Nephron (organoid): ENCODE results near the gene MRPS30.
"Not testable (repeated sequence)": the region's sequence is repeated elsewhere in the genome, so short reads cannot be mapped to it uniquely, and the experiment has no call there.

ENCODE experiments used
- H3K27ac Mint-ChIP-seq, 3 experiments: 2 replicates each; pipeline ENCODE4 v1.8.0; 2020; ENCODE audit warnings: mixed read lengths in 3 of 3, mild to moderate bottlenecking in 2 of 3, moderate library complexity in 1 of 3
- H3K27me3 Mint-ChIP-seq: 2 replicates; pipeline ENCODE4 v1.8.0; 2021; ENCODE audit warnings: low read depth, mild to moderate bottlenecking, moderate library complexity, mixed read lengths
- H3K36me3 Mint-ChIP-seq: 2 replicates; pipeline ENCODE4 v1.8.0; 2020; ENCODE audit warnings: low read depth, mixed read lengths
- H3K4me1 Mint-ChIP-seq: 2 replicates; pipeline ENCODE4 v1.8.0; 2020; ENCODE audit warnings: mixed read lengths
- H3K4me3 Mint-ChIP-seq, 3 experiments: 2 replicates each; pipeline ENCODE4 v1.8.0; 2020; ENCODE audit warnings: mild to moderate bottlenecking in 3 of 3, mixed read lengths in 3 of 3, moderate library complexity in 2 of 3
- H3K9me3 Mint-ChIP-seq: 2 replicates; pipeline ENCODE4 v1.8.0; 2020; ENCODE audit warnings: mixed read lengths
- TF ChIP-seq, protein P1 (sequence below), 3 experiments: fragments of 200-600 bp; sonication (generic); IDR thresholded peaks; one replicate each; pipeline ENCODE4 v1.5.0; 2021; ENCODE audit warnings: antibody characterized with exemption in 3 of 3; ENCODE audit not compliant: unreplicated experiment in 3 of 3

MRPS30 gene

DNA sequence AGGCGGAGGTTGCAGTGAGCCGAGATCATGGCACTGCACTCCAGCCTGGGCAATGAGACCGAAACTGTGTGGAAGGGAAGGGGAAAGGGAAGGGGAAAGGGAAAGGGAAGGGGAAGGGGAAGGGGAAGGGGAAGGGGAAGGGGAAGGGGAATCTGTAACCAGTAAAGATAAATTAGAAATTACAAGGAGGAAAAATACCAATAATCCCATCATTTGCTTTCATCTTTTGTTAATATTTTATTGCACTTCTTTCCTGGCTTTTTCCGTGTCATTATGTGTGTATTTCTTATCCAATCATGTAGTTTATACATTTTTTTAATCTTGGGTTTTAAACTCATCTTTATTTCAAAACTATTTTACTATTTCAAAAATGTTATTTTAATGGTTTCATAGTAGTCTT is 29.6 kb upstream of the MRPS30 start:
- Mint-ChIP-seq H3K4me3 (no peak overlapping the region), H3K27me3 (no peaks in the 10 kb centered on the region), H3K9me3 (no peaks in the 10 kb centered on the region), H3K36me3 (no peaks in the 10 kb centered on the region), H3K27ac (no peak overlapping the region), H3K4me1 (peaks cover 2% of the 10 kb centered on the region)
- TF ChIP-seq, protein P1, sequence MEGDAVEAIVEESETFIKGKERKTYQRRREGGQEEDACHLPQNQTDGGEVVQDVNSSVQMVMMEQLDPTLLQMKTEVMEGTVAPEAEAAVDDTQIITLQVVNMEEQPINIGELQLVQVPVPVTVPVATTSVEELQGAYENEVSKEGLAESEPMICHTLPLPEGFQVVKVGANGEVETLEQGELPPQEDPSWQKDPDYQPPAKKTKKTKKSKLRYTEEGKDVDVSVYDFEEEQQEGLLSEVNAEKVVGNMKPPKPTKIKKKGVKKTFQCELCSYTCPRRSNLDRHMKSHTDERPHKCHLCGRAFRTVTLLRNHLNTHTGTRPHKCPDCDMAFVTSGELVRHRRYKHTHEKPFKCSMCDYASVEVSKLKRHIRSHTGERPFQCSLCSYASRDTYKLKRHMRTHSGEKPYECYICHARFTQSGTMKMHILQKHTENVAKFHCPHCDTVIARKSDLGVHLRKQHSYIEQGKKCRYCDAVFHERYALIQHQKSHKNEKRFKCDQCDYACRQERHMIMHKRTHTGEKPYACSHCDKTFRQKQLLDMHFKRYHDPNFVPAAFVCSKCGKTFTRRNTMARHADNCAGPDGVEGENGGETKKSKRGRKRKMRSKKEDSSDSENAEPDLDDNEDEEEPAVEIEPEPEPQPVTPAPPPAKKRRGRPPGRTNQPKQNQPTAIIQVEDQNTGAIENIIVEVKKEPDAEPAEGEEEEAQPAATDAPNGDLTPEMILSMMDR (IDR thresholded peaks at IDR 0.05; ENCODE audit: unreplicated experiment in 3 of 3): no peak

DNA sequence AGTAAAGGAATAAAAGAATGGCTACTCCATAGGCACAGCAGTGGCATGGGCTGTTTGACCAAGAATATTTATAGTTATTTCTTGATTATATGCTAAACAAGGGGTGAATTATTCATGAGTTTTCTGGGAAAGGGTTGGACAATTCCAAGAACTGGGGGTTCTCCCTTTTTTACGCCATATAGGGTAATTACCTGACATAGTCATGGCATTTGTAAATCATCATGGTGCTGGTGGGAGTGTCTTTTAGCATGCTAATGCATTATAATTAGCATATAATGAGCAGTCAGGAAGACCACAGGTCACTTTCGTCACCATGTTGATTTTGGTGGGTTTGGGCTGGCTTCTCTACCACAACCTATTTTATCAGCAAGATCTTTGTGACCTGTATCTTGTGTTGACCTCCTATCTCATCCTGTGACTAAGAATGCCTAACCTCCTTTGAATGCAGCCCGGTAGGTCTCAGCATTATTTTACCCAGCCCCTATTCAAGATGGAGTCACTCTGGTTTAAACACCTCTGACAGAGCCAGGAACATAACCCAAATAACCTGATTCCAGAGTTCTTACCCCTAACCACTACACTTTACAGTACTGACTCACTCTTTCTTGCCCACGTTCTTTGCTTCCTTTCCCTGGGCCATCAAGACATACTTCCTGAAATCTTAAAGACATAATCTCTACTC is 25.0 kb upstream of the MRPS30 start:
- Mint-ChIP-seq H3K4me3 (no peak overlapping the region), H3K4me1 (no peaks in the 10 kb centered on the region), H3K27ac (no peak overlapping the region), H3K36me3 (peaks cover 24% of the 10 kb centered on the region), H3K9me3 (peaks cover 21% of the 10 kb centered on the region), H3K27me3 (no peaks in the 10 kb centered on the region)
- TF ChIP-seq, protein P1 (IDR thresholded peaks at IDR 0.05; ENCODE audit: unreplicated experiment in 3 of 3): no peak

DNA sequence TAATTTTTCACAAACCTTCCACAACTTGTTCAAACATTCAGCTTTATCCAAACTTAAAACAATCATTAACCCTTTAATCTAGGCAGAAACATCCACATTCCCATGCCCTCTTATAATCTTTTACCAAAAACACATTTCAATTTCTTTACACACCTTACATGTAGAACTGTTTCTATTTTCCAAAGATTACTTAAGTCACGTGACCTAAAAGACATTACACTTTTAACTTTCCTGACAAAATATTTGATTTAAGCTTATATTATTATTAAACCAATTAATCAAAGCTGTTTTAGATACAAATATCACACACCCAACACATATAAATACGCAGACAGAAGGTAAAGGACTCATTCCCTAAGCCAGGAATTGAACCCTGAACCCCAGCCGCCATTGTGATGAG is 21.0 kb upstream of the MRPS30 start:
- Mint-ChIP-seq H3K9me3 (peaks cover 43% of the 10 kb centered on the region), H3K4me1 (no peaks in the 10 kb centered on the region), H3K4me3 (no peak overlapping the region), H3K36me3 (peaks cover 43% of the 10 kb centered on the region), H3K27me3 (no peaks in the 10 kb centered on the region), H3K27ac (no peak overlapping the region)
- TF ChIP-seq, protein P1 (IDR thresholded peaks at IDR 0.05; ENCODE audit: unreplicated experiment in 3 of 3): no peak

DNA sequence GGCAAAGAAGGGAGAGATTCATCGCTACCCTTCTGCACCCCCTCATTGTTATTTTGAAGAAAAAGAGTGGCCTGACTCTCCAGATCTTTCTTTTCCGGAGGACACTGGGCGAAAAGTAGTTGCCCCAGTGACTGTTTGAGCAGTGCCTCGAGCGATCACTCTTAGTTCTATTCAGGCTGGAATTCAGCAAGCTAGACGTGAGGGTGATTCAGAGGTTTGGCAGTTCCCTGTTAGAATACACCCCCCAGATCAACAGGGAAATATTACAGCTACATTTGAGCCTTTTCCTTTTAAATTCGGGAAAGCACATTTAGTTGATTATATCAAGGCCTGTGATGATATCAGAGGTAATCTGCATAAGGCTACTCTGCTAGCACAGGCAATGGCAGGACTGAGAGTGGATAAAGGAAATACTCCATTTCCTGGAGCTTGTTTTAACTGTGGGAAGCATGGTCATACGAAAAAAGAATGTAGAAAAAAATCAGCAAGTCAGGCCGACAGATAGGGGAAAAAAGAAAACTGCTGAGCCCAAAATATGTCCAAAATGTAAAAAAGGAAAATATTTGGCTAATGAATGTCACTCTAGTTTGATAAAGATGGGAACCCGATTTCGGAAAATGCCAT is 19.3 kb upstream of the MRPS30 start:
- not testable (repeated sequence) for H3K27ac Mint-ChIP-seq, H3K27me3 Mint-ChIP-seq, H3K4me1 Mint-ChIP-seq, H3K4me3 Mint-ChIP-seq
- peaks cover 59% of the 10 kb centered on the region for H3K36me3 Mint-ChIP-seq
- peaks cover 58% of the 10 kb centered on the region for H3K9me3 Mint-ChIP-seq

DNA sequence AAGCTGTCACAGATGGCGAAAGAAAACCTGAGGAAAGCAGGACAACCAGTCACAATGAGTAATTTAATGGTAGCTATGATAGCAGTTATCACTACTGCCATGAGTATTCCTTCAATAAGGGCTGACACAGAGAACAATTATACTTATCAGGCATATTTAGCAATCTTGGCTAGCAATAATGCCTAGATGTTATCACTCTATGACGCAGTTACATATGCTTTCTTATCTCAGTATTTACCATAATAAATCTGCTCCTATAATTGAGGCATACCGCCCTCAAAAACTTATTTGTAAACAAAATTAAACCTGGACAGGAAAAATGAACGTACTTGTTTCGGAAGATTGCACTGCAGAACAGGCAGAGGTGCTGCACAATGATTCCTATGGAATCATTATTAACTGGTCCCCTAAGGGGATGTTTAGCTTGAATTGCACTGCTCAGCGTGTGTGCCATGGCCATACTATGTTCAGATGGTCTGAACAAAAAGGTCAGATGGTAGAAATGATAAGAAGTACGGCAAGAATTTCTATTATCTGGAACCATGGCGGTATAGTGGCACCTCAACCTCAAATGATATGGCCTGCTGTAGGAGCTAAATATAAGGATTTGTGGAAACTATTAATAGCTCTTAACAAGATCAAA is 16.6 kb upstream of the MRPS30 start:
- H3K9me3 Mint-ChIP-seq: peaks cover 57% of the 10 kb centered on the region
- not testable (repeated sequence) for H3K4me1 Mint-ChIP-seq, H3K27me3 Mint-ChIP-seq, H3K4me3 Mint-ChIP-seq, H3K27ac Mint-ChIP-seq
- peaks cover 46% of the 10 kb centered on the region for H3K36me3 Mint-ChIP-seq

DNA sequence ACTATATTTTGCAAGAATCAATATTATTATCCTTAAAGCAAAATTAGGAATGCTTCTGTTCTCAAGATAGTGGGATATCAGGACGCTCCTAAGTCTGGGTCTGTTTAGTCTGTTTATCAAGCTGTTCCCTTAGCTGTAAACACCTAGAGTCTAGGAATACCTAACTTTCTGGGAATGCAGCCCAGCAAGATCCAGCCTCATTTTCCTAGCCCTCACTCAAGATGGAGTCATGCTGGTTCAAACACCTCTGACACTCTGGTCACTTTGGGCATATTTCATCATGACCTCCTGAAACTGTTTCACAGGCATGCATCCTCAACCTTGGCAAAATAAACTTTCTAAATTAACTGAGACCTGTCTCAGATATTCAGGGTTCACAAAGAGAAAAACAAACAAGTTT is 14.4 kb upstream of the MRPS30 start:
- Mint-ChIP-seq H3K27ac (no peak overlapping the region), H3K27me3 (no peaks in the 10 kb centered on the region), H3K36me3 (peaks cover 40% of the 10 kb centered on the region), H3K4me1 (no peaks in the 10 kb centered on the region), H3K4me3 (no peak overlapping the region), H3K9me3 (peaks cover 53% of the 10 kb centered on the region)
- TF ChIP-seq, protein P1 (IDR thresholded peaks at IDR 0.05; ENCODE audit: unreplicated experiment in 3 of 3): no peak

DNA sequence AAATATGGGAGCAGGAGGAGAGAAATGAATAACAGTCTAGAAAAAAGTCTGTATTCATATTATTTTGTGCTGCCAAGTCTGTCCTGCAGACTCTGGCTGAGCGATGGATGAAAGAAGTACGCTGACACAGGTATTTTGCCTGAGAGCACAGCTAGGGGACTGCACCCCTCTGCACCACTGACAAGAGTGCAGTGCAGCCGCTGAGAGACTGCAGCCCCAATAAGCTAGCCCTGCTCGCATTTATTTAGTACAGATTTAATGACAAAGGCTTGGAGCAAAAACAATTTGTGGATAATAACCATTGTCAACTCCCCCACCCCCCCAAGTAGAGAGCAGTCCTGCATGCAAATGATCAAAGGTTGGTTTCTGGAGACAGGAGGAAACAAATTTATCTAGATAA is 13.3 kb upstream of the MRPS30 start:
- Mint-ChIP-seq H3K4me1 (no peaks in the 10 kb centered on the region), H3K4me3 (no peak overlapping the region), H3K27me3 (no peaks in the 10 kb centered on the region), H3K36me3 (peaks cover 40% of the 10 kb centered on the region), H3K27ac (no peak overlapping the region), H3K9me3 (peaks cover 49% of the 10 kb centered on the region)
- TF ChIP-seq, protein P1 (IDR thresholded peaks at IDR 0.05; ENCODE audit: unreplicated experiment in 3 of 3): no peak
